SIG-M5 (cell line): ENCODE measurements around the gene HNRNPA3.
"Not testable (repeated sequence)": the region's sequence is repeated elsewhere in the genome, so short reads cannot be mapped to it uniquely, and the experiment has no call there.

Experiments
- DNase-seq: peaks from one replicate; lab custom pipeline; 2025; lab: John Stamatoyannopoulos, UW

HNRNPA3 gene

DNA sequence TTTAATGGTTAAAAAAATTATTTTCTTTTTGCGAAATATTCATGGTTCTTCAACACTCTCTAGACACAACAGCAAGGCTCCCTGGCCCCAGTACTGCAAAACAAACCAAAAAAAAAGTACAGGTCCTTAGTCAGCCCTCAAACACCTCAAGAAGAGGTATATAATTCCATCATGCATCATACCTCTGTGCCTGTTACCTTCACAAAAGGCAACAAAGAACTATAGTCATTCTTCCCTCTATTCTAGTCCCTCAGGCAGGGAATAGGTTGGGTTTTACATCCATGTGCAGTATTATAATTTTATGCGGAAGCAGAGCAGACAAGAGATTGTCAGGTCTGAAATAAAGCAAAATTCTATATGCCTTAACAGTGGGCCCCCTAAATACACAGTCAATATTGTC is 43.4 kb downstream of the HNRNPA3 start:
- DNase-seq = no peak

DNA sequence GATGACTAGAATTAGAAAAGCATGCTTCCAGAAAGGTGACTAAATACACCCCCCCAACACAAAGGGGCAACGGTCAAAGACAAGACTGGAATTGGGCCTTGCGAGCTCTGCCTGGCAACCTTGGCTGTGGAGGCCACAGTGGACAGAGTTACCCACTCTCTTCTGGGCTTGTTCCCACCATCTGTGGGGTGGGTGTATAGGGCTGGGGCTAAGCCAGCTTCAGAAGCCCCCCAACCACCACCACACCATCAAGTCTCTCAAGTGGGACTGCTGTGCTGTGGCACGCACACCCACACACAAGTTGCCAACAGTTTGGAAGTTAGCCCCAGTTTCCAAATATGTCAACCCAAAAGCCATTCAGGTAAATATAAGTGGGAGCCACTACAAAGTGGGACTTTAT is 44.1 kb downstream of the HNRNPA3 start:
- DNase-seq = no peak

DNA sequence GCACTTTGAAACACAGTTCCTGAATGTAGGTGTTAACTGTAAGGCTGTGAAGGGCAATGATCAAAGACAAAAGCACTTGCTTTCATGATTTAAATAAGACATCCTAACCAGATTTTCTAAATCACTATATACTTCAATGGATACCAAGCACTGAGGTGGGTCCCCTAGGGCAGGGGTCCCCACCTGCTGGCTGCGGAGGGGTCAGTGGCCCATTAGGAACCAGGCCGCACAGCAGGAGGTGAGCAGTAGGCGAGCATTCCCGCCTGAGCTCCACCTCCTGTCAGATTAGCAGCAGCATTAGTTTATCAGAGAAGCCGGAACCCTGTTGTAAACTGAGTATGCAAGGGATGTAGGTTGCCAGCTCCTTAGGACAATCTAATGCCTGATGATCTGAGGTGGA is 44.9 kb downstream of the HNRNPA3 start:
- DNase-seq = no peak

GRCh38 chr2:177258059-177258458 is 45.5 kb downstream of the HNRNPA3 start:
- no peak for DNase-seq

GRCh38 chr2:177260379-177260778 is 47.8 kb downstream of the HNRNPA3 start:
- no peak for DNase-seq

DNA sequence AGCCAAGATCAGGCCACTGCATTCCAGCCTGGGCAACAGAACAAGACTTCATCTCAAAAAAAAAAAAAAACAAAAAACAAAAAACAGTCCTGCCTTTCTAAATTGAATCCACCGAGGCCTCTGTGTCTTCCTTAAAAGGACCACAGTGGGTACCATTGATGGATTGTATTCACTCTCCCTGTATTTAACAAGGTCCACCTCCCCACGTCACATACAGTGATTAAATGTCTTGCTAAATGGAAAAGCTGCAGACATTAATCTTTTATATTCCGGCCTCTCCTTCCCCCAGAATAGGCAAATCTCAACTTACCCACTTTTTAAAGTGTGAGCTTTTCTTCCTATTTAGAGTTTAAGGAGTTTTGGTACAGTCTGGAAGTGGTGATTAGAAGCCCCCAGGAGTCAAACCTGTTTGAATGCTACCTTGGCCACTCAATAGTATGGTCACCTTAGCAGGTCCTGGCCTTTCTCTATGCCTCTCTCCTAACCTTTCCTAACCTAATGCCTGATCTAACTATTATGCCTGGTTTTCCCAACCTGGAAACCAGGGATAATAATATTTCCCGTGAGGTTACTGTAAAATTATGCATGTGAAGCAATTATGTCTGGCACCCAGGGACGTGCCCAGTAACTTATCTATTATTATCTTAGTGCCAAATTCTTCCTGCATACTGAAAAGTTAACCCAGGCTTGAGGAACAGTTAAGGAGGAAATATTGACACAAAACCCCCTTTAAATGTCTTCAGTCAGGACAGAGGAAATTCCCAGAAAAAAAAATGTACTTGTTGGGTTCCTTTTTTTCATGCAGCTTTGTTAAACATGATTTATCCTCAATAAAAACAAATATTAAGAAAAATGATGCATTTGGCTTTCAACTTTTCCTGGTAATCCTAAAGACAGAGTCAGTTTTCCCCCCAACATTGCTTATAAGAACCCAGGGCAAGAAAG is 48.8 kb downstream of the HNRNPA3 start:
- no peak for DNase-seq

DNA sequence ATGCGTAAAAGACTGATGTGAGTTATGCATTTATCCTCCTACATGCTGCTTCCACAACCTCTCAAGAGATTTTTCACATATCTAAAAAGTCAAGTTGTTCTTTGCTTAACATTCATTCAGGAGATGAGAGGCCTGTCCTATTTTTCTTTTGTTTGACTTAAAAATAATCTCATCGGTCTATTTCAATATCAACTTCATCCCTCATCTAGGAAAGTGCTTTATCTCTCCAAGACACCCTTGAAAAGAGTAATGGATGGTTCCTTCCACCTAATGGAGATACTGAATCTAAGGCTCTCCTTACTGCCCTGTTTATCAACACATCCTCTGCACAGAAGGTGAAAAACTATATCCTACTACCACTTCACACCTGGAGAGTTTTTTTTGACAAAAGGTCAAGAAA is 49.5 kb downstream of the HNRNPA3 start:
- DNase-seq = no peak

- no peak for DNase-seq
Measured at GRCh38 chr2:177262958-177263450, 50.4 kb downstream of the HNRNPA3 start.

GRCh38 chr2:177263451-177264208 is 51.0 kb downstream of the HNRNPA3 start:
- DNase-seq = peak; percentile 84

DNA sequence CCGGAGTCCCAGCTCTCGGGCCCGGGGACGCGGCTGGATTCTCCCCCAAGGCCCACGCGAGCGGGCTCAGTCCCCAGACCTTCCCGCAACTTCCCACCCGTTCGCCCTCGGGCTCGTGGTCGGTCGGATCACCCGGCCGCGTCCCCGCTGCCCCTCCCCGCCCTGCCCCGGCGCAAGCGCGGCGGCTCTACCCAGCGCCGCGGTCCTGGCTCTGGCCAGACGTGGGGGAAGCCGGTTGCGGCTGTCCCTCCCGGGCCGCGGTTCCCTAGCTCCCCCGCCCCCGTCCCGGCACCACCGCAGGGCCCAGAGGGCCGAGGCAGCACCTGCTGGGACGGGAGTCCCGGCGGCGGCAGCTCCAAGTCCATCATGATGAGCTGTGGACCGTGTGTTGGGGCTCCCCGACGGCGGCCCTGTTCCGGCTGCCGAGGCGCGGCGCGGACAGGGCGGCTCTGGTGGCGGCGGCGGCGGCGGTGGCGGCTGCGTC is 51.7 kb downstream of the HNRNPA3 start:
- no peak for DNase-seq

- peak; percentile 62 for DNase-seq
Measured at GRCh38 chr2:177264693-177265587, 52.3 kb downstream of the HNRNPA3 start, which contains the start of gene NFE2L2. NFE2L2 (minus strand) TSS chr2:177264727; CDS start chr2:177264576, 151 bp downstream.

GRCh38 chr2:177265824-177266817 is 53.5 kb downstream of the HNRNPA3 start:
- peak; percentile 15 for DNase-seq

- DNase-seq = not testable (repeated sequence)
Measured at GRCh38 chr2:177266955-177267354, 54.4 kb downstream of the HNRNPA3 start.

- DNase-seq = no peak
Measured at GRCh38 chr2:177268187-177268871, 55.7 kb downstream of the HNRNPA3 start.

- DNase-seq = no peak
Measured at GRCh38 chr2:177268901-177269300, 56.3 kb downstream of the HNRNPA3 start.

DNA sequence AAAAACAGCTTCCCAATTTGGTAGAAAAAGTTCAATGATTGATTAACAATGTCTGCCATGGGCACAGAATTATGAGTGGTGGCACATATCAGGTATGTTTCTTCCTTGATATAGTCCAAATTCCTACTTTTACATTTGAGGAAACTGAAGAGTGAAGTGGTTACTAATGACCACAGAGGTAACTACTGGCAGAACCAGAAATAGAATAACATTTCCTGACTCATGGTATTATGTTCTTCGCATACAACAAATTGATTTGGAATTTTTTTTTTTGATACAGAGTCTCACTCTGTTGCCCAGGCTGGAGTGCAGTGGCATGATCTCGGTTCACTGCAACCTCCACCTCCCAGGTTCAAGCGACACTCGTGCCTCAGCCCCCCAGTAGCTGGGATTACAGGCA is 57.9 kb downstream of the HNRNPA3 start:
- no peak for DNase-seq

DNA sequence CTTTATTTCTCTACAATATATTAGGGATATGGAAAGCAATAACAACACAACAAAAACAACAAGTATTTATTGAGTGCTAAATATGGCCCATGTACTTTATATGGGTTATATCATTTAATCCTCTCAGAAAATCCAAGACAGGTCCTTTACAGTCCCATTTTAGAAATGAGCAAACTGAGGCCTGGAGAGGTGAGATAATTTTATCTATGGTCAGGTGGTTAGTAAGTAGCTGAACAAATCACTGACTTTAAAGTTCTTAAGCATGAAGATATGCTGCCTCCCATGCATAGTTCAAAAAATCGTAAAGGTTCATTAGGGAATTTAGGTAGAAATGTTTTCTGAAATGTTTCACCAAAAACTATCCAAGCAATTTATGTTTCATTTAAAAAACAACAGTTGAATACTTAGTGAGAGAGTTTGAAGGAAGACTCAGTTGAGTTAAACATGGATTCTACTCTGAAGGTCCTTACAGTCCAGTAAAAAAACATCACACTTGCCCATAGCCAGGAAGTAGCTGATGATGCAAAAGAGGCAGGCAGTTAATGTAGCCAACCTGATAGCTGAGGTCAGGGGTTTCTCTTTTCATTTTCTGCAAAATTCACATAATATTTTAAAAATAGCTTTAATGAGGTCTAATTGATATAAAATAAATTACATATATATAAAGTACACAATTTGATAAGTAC is 59.5 kb downstream of the HNRNPA3 start:
- no peak for DNase-seq

- no peak for DNase-seq
Measured at GRCh38 chr2:177272765-177273164, 60.2 kb downstream of the HNRNPA3 start.

- DNase-seq = no peak
Measured at GRCh38 chr2:177273408-177273807, 60.8 kb downstream of the HNRNPA3 start.
